Activated naive CD4-positive, alpha-beta T cell treated with anti-CD3 and anti-CD28 coated beads, Interleukin-2, amount 10 ng/mL, durations not matched to agents 7 days and 5 days (primary cell): ENCODE measurements around the gene NSUN4.
"Not testable (repeated sequence)": the region's sequence is repeated elsewhere in the genome, so short reads cannot be mapped to it uniquely, and the experiment has no call there.

ENCODE experiments used
- CTCF ChIA-PET: fragments of 350-600 bp; sonication (Branson Sonifier 250); formaldehyde crosslinking; loops from one replicate; lab custom pipeline; 2021; ENCODE audit warnings: antibody characterized with exemption; lab: Charles Lee
- DNase-seq: peaks from one replicate; pipeline ENCODE4 v3.0.0-alpha.2; 2020
- H3K27ac Mint-ChIP-seq: one replicate; pipeline ENCODE4 v1.8.0; 2021; ENCODE audit warnings: mild to moderate bottlenecking, moderate library complexity, mixed read lengths
- H3K27me3 Mint-ChIP-seq: one replicate; pipeline ENCODE4 v1.8.0; 2021; ENCODE audit warnings: mild to moderate bottlenecking, mixed read lengths
- H3K36me3 Mint-ChIP-seq: one replicate; pipeline ENCODE4 v1.8.0; 2021; ENCODE audit warnings: mixed read lengths
- H3K4me1 Mint-ChIP-seq: one replicate; pipeline ENCODE4 v1.8.0; 2021; ENCODE audit warnings: mixed read lengths
- H3K4me3 Mint-ChIP-seq: one replicate; pipeline ENCODE4 v1.8.0; 2021; ENCODE audit warnings: mild to moderate bottlenecking, moderate library complexity, mixed read lengths
- H3K9me3 Mint-ChIP-seq: one replicate; pipeline ENCODE4 v1.8.0; 2021; ENCODE audit warnings: mixed read lengths

NSUN4 gene

DNA sequence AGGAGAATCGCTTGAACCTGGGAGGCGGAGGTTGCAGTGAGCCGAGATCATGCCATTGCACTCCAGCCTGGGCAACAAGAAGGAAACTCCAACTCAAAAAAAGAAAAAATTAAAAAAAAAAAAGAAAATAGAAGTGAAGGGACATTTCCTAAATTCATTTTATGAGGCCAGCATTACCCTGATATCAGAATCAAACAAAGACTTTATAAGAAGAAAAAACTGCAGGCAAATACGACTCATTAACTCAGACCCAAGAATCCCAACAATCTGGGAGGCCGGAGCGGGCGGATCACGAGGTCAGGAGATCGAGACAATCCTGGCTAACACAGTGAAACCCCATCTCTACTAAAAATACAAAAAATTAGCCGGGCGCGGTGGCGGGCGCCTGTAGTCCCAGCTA lies 3.2 kb upstream of the NSUN4 start:
- CTCF ChIA-PET, H3K27me3 Mint-ChIP-seq, H3K36me3 Mint-ChIP-seq, H3K9me3 Mint-ChIP-seq, H3K4me3 Mint-ChIP-seq, H3K27ac Mint-ChIP-seq, DNase-seq: not testable (repeated sequence)
- peaks cover 29% of the 10 kb centered on the region for H3K4me1 Mint-ChIP-seq

DNA sequence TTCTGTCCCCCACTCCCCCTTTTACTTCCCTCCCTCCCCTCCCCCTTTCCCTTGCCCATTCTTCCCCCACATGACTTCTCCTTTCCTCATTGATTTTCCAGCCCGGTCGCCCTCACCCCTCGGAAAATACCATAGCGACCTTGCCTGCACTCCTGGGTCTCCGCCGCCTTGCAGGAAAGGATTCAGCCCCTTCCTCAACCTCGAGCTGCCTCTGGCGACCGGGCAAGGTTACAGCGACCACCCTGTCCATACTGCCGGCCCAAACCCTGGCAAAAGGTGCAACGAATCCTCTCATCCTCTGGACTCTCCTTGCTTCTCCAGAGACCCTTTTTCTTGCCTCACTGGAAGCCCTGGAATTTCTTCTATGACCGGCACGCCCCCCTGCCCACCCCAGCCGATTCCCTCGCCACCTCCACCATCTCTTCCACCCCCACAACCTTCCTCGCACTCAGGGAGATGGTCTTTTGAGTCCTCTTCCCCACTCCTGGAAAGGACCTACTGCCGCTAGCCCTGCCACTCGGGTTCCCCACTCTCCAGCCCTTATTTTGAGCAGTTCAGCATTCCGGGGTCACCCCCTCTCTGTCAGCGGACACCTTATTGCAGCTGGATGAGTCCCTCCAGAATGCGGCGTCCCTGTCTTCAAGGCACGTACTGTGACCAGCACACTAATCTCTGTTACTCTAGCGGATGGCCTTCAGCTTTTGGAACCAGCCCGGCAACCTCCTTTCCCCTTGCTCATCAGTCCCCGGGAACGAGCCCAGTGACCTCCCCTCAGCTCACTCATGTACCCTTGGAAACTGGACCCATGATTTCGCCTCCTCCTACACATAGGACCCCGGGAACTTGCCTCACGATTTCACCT lies 846 bp downstream of the NSUN4 start:
- peak overlapping the region; percentile 99 for H3K4me3 Mint-ChIP-seq
- H3K36me3 Mint-ChIP-seq = peaks cover 20% of the 10 kb centered on the region
- no peak for DNase-seq
- no peaks in the 10 kb centered on the region for H3K27me3 Mint-ChIP-seq
- peak overlapping the region; percentile 93 for H3K27ac Mint-ChIP-seq
- H3K9me3 Mint-ChIP-seq = no peaks in the 10 kb centered on the region
- CTCF ChIA-PET = interaction anchor here (0.8 to 2.1 kb wide), 5 partner anchors 8 to 96 kb away, joined by 3 to 6 read pairs (median 3); no protein-coding TSS in a partner anchor
- H3K4me1 Mint-ChIP-seq = peaks cover 44% of the 10 kb centered on the region

DNA sequence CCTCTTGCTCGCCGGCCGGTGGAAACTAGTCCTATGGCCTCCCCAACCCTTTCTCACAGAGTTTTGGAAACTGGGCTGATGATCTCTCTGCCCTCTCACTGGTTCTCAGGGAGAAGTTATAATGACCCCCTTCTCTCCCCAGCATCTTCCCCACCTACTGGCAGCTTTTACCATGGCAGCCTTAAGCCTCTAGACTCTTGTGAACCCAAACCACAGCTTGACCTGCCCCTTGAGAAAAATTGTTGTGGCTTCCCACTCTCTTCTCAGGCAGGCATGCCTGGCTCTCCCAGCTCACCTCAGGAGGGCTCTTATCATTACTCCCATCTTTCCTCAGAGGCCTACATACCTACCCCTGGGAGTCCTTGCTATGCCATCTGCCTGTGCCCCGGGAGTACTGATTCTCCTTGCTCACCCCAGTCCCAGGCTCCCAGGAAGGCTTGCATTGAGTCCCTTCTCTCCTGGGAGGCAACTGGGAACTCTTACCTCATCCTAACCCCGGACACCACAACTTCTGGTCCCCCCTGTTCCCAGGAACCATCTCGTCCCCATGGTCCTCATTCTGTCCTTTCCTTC lies 1.6 kb downstream of the NSUN4 start:
- Mint-ChIP-seq H3K27ac (peak overlapping the region; percentile 93), H3K4me3 (peak overlapping the region; percentile 99), H3K4me1 (peaks cover 45% of the 10 kb centered on the region), H3K36me3 (peaks cover 24% of the 10 kb centered on the region), H3K9me3 (no peaks in the 10 kb centered on the region), H3K27me3 (no peaks in the 10 kb centered on the region)
- CTCF ChIA-PET = interaction anchor here (0.8 to 2.1 kb wide), 6 partner anchors 9 to 97 kb away, joined by 3 to 6 read pairs (median 3); partner anchors contain the start of genes LRRC41 and UQCRH
- DNase-seq = peak; percentile 35

- Mint-ChIP-seq H3K9me3 (no peaks in the 10 kb centered on the region), H3K4me1 (peaks cover 49% of the 10 kb centered on the region), H3K4me3 (no peak overlapping the region), H3K27me3 (no peaks in the 10 kb centered on the region), H3K36me3 (peaks cover 28% of the 10 kb centered on the region), H3K27ac (peak overlapping the region; percentile 29)
- CTCF ChIA-PET = interaction anchor here (0.8 to 2.1 kb wide), 6 partner anchors 8 to 98 kb away, joined by 3 to 6 read pairs (median 3); partner anchors contain the start of genes LRRC41 and UQCRH
- no peak for DNase-seq
Observed at GRCh38 chr1:46342677-46343350, 2.2 kb downstream of the NSUN4 start.

DNA sequence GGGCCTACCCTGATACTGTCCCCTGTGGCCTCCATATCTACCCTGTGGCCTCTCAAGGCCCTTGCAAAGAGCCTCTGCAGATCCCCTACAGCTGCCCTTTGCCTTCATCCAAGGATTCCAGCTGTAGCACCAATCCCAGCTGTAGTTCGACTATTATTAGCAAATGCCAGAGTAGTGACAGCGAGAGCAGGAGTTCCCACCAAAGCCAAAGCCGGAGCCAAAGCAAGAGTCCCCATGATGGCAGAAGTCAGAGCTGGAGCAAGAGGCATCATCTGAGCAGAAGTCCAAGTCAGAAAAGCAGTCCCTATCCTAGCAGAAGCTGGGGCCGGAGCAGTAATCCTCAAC lies 2.7 kb downstream of the NSUN4 start:
- H3K27me3 Mint-ChIP-seq = no peaks in the 10 kb centered on the region
- CTCF ChIA-PET = interaction anchor here (1.6 to 2.1 kb wide), 3 partner anchors 7 to 98 kb away, joined by 3 to 12 read pairs (median 6); partner anchors contain the start of genes LRRC41 and UQCRH
- no peak overlapping the region for H3K27ac Mint-ChIP-seq
- no peak overlapping the region for H3K4me3 Mint-ChIP-seq
- no peaks in the 10 kb centered on the region for H3K9me3 Mint-ChIP-seq
- peaks cover 31% of the 10 kb centered on the region for H3K36me3 Mint-ChIP-seq
- DNase-seq = no peak
- H3K4me1 Mint-ChIP-seq = peaks cover 53% of the 10 kb centered on the region

DNA sequence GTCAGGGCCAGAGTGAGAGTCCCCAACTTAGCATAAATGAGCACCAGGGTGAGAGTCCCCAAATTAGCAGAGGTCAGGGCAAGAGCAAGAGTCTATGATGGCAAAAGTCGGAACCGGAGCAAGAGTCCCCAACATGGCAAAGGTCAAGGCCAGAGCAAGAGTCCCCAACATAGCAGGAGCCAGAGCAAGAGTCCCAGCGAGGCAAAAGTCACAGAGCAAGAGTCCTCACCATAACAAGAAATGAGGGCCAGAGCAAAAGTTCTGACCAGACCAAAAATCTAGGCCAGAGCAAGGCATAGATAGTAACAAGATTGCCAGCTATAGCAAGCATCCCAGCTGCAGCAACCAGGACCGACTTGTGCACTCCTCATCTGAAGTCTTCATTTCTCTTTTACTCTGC lies 3.1 kb downstream of the NSUN4 start:
- CTCF ChIA-PET = interaction anchor here (1.6 to 1.9 kb wide), 2 partner anchors 40 to 98 kb away, joined by 3 to 12 read pairs; partner anchors contain the start of genes LRRC41 and UQCRH
- H3K4me3 Mint-ChIP-seq = no peak overlapping the region
- H3K36me3 Mint-ChIP-seq = peaks cover 30% of the 10 kb centered on the region
- no peak for DNase-seq
- H3K27me3 Mint-ChIP-seq = no peaks in the 10 kb centered on the region
- H3K4me1 Mint-ChIP-seq = peaks cover 52% of the 10 kb centered on the region
- peak overlapping the region; percentile 73 for H3K27ac Mint-ChIP-seq
- H3K9me3 Mint-ChIP-seq = no peaks in the 10 kb centered on the region

GRCh38 chr1:46344481-46344880 lies 3.9 kb downstream of the NSUN4 start:
- H3K27ac Mint-ChIP-seq = no peak overlapping the region
- DNase-seq = no peak

GRCh38 chr1:46345281-46345680 lies 4.7 kb downstream of the NSUN4 start:
- Mint-ChIP-seq H3K36me3 (peaks cover 37% of the 10 kb centered on the region), H3K27ac (no peak overlapping the region), H3K27me3 (no peaks in the 10 kb centered on the region), H3K4me3 (no peak overlapping the region), H3K4me1 (peaks cover 45% of the 10 kb centered on the region), H3K9me3 (no peaks in the 10 kb centered on the region)
- CTCF ChIA-PET = interaction anchor here (1.6 to 6.1 kb wide), 2 partner anchors 60 to 100 kb away, joined by 4 to 58 read pairs; partner anchors contain the start of gene RAD54L
- no peak for DNase-seq

More at GRCh38 chr1:46344481-46344880, 3.9 kb downstream of the NSUN4 start:
- no peaks in the 10 kb centered on the region for H3K27me3 Mint-ChIP-seq
- H3K4me1 Mint-ChIP-seq = peaks cover 48% of the 10 kb centered on the region
- no peaks in the 10 kb centered on the region for H3K9me3 Mint-ChIP-seq
- CTCF ChIA-PET = interaction anchor here (1.9 kb wide), 1 partner anchor 99 kb away, joined by 12 read pairs; no protein-coding TSS in a partner anchor
- no peak overlapping the region for H3K4me3 Mint-ChIP-seq
- peaks cover 31% of the 10 kb centered on the region for H3K36me3 Mint-ChIP-seq

- Mint-ChIP-seq H3K27me3 (no peaks in the 10 kb centered on the region), H3K36me3 (peaks cover 43% of the 10 kb centered on the region), H3K4me1 (peaks cover 8% of the 10 kb centered on the region), H3K9me3 (no peaks in the 10 kb centered on the region), H3K27ac (no peak overlapping the region), H3K4me3 (no peak overlapping the region)
- DNase-seq = no peak
- CTCF ChIA-PET = interaction anchor here (0.8 to 1.4 kb wide), 2 partner anchors 19 to 24 kb away, joined by 3 read pairs; no protein-coding TSS in a partner anchor
Observed at GRCh38 chr1:46352363-46352762, 11.8 kb downstream of the NSUN4 start.

GRCh38 chr1:46355920-46356319 lies 15.3 kb downstream of the NSUN4 start:
- CTCF ChIA-PET = interaction anchor here (0.9 kb wide), 1 partner anchor 53 kb away, joined by 5 read pairs; the partner anchor contains the start of genes LRRC41 and UQCRH
- H3K36me3 Mint-ChIP-seq = peaks cover 34% of the 10 kb centered on the region

GRCh38 chr1:46362158-46362557 lies 21.6 kb downstream of the NSUN4 start:
- CTCF ChIA-PET = no interaction called here
- H3K4me1 Mint-ChIP-seq = no peaks in the 10 kb centered on the region
- H3K9me3 Mint-ChIP-seq = no peaks in the 10 kb centered on the region
- H3K27ac Mint-ChIP-seq = no peak overlapping the region
- DNase-seq = no peak
- peaks cover 31% of the 10 kb centered on the region for H3K36me3 Mint-ChIP-seq
- no peak overlapping the region for H3K4me3 Mint-ChIP-seq
- H3K27me3 Mint-ChIP-seq = no peaks in the 10 kb centered on the region

More at GRCh38 chr1:46355920-46356319, 15.3 kb downstream of the NSUN4 start:
- H3K4me1 Mint-ChIP-seq, H3K9me3 Mint-ChIP-seq, DNase-seq, H3K27me3 Mint-ChIP-seq, H3K27ac Mint-ChIP-seq, H3K4me3 Mint-ChIP-seq: not testable (repeated sequence)

DNA sequence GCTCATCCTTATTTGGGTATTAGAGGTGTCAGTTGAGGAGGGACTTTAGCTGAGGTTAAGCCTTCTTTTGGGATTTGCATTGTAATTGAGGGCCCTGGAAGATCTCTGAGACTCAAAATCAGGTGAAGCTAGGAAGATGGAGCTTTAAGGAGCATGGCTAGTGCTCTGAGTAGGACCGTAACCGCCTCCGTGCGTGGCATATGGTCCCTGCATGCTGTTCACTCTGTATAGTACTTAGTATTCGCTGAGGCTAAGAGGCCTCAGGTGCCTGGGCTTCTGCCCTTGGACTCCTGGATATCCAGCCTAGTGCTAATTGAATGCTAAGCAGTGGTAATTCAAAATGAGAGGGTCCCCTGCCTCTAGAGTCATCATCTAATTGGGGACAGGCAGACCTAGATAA lies 22.5 kb downstream of the NSUN4 start:
- Mint-ChIP-seq H3K27me3 (no peaks in the 10 kb centered on the region), H3K27ac (no peak overlapping the region), H3K4me1 (no peaks in the 10 kb centered on the region), H3K36me3 (peaks cover 31% of the 10 kb centered on the region), H3K4me3 (no peak overlapping the region), H3K9me3 (no peaks in the 10 kb centered on the region)
- CTCF ChIA-PET = no interaction called here
- no peak for DNase-seq

GRCh38 chr1:46364612-46365011 lies 24.0 kb downstream of the NSUN4 start:
- H3K27me3 Mint-ChIP-seq = no peaks in the 10 kb centered on the region
- H3K36me3 Mint-ChIP-seq = peaks cover 33% of the 10 kb centered on the region
- H3K9me3 Mint-ChIP-seq = no peaks in the 10 kb centered on the region
- H3K4me1 Mint-ChIP-seq = no peaks in the 10 kb centered on the region
- no peak for DNase-seq
- H3K4me3 Mint-ChIP-seq = no peak overlapping the region
- no peak overlapping the region for H3K27ac Mint-ChIP-seq
- CTCF ChIA-PET = no interaction called here

DNA sequence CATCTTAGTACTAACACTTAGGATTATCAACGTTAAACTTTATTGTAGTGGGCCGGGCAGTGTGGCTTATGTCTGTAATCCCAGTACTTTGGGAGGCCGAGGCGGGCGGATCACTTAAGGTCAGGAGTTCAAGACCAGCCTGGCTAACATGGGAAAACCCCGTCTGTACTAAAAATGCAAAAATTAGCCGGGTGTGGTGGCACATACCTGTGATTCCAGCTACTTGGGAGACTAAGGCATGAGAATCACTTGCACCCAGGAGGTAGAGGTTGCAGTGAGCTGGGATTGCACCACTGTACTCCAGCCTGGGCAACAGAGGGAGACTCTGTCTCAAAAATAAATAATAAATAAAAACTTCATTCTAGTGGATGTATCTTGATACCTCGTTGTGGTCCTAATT lies 25.2 kb downstream of the NSUN4 start:
- DNase-seq, H3K27me3 Mint-ChIP-seq, H3K27ac Mint-ChIP-seq, CTCF ChIA-PET, H3K9me3 Mint-ChIP-seq, H3K4me1 Mint-ChIP-seq, H3K4me3 Mint-ChIP-seq: not testable (repeated sequence)
- peaks cover 30% of the 10 kb centered on the region for H3K36me3 Mint-ChIP-seq
